K562 (cell line): Measurements from ENCODE around the gene CHSY3. TPM values are rescaled to one million over a fixed set of nuclear protein-coding genes. Genes with fewer than 3 reads are reported as not detected.

Experiments used
- ATAC-seq: fragments of 200-7000 bp; cut with Tn5 transposase; 3 replicates; pipeline ENCODE4 v1.9.1; 2020; ENCODE audit warnings: moderate library complexity
- BruUV-seq: library from RNA; stranded (reverse); fragments of 400-500 nt; replicated peaks from 2 replicates; lab custom pipeline; 2021; lab: Mats Ljungman, UMichigan
- CTCF ChIA-PET: fragments of 300-600 bp; formaldehyde crosslinking; extraction: SDS; loops from one replicate; lab custom pipeline; 2021; ENCODE audit warnings: low intra/inter-chr PET ratio; lab: Yijun Ruan, JAX
- POLR2A ChIA-PET: fragments of 300-600, 350-650 bp; sonication (Branson Sonifier 250); formaldehyde crosslinking; extraction: SDS; loops from one replicate; lab custom pipeline; 2021; ENCODE audit warnings: antibody characterized with exemption, inconsistent platforms; lab: Yijun Ruan, JAX
- DNase-seq, 4 experiments: peaks; one replicate each; pipeline versions ENCODE4 v3.0.0 to v3.0.0-alpha.2; 2011 to 2018; ENCODE audit warnings: low spot score in 3 of 4, mixed read lengths in 3 of 4; ENCODE audit errors: extremely low read depth in 1 of 4
- FAIRE-seq: peaks from 2 replicates; lab custom pipeline; 2011; peaks lifted over from hg19 to GRCh38; lab: Jason Lieb, UNC
- H2AFZ ChIP-seq: 2 replicates; pipeline ENCODE4 v1.6.0; 2011; ENCODE audit warnings: low read depth, low read length, control low read depth, inconsistent platforms
- H3K27ac ChIP-seq: fragments of 200-600 bp; 3 replicates; pipeline ENCODE4 v1.8.0; 2011; ENCODE audit warnings: low read depth, mild to moderate bottlenecking, control low read depth, inconsistent platforms, low read length, moderate library complexity, mixed read lengths; ENCODE audit errors: extremely low read depth
- H3K27me3 ChIP-seq, 2 experiments: fragments of 300-600 bp in 1 of 2; 2 replicates in 1 of 2; 3 replicates in 1 of 2; pipeline versions ENCODE4 v1.6.0 to v1.8.0; 2011; ENCODE audit warnings: inconsistent platforms in 2 of 2, low read length in 2 of 2, mild to moderate bottlenecking in 1 of 2, mixed read lengths in 1 of 2, moderate library complexity in 1 of 2; ENCODE audit not compliant: control insufficient read depth in 2 of 2, insufficient read depth in 2 of 2
- H3K36me3 ChIP-seq: fragments of 300-600 bp; 3 replicates; pipeline ENCODE4 v1.8.0; 2011; ENCODE audit warnings: mild to moderate bottlenecking, low read length, inconsistent platforms; ENCODE audit not compliant: control insufficient read depth, insufficient read depth
- H3K4me1 ChIP-seq, 2 experiments: fragments of 200-600 bp in 1 of 2; replicated peaks in 1 of 2; 2 replicates in 1 of 2; 3 replicates in 1 of 2; pipeline versions ENCODE4 v1.5.1 to v1.8.0; 2011; ENCODE audit warnings: inconsistent platforms in 2 of 2, low read length in 2 of 2, mild to moderate bottlenecking in 1 of 2, mixed read lengths in 1 of 2, moderate library complexity in 1 of 2; ENCODE audit not compliant: control insufficient read depth in 2 of 2, insufficient read depth in 2 of 2
- H3K4me2 ChIP-seq: 2 replicates; pipeline ENCODE4 v1.6.1; 2011; ENCODE audit warnings: low read length, control low read depth, inconsistent platforms, mixed read lengths; ENCODE audit not compliant: insufficient read depth
- H3K4me3 ChIP-seq: fragments of 200-600 bp; sonication (generic), shearing (Covaris generic); 2 replicates; pipeline ENCODE4 v1.5.1; 2016; ENCODE audit warnings: control low read depth, inconsistent platforms
- H3K79me2 ChIP-seq: fragments of 200-600 bp; 3 replicates; pipeline ENCODE4 v1.8.0; 2011; ENCODE audit warnings: low read length, inconsistent platforms; ENCODE audit not compliant: control insufficient read depth, insufficient read depth
- H3K9ac ChIP-seq, 2 experiments: 2 replicates each; pipeline versions ENCODE4 v1.6.0 to v1.6.1; 2011; ENCODE audit warnings: low read depth in 2 of 2, low read length in 2 of 2, control low read depth in 1 of 2, inconsistent platforms in 1 of 2, mild to moderate bottlenecking in 1 of 2, mixed read lengths in 1 of 2; ENCODE audit not compliant: insufficient read depth in 1 of 2
- H3K9me1 ChIP-seq: one replicate; pipeline ENCODE4 v1.6.0; 2011; ENCODE audit warnings: inconsistent platforms, mild to moderate bottlenecking, low read length, moderate library complexity; ENCODE audit not compliant: control insufficient read depth, insufficient read depth
- H3K9me3 ChIP-seq: replicated peaks from 2 replicates; pipeline ENCODE4 v1.5.1; 2011; ENCODE audit warnings: low read depth, low read length, inconsistent platforms; ENCODE audit not compliant: control insufficient read depth, insufficient read depth
- H4K20me1 ChIP-seq: replicated peaks from 2 replicates; pipeline ENCODE4 v1.6.1; 2011; ENCODE audit warnings: low read length, inconsistent platforms, mixed read lengths; ENCODE audit not compliant: control insufficient read depth, insufficient read depth
- ARNT ChIP-seq, 2 experiments: fragments of 450-650 bp; IDR thresholded peaks; 2 replicates each; pipeline ENCODE4 v1.6.1; 2016; ENCODE audit warnings: mild to moderate bottlenecking in 1 of 2
- C11orf30 ChIP-seq: fragments of 450-650 bp; IDR thresholded peaks from 2 replicates; pipeline ENCODE4 v1.6.1; 2016; ENCODE audit warnings: low read depth, mild to moderate bottlenecking
- ERF ChIP-seq: fragments of 450-650 bp; formaldehyde crosslinking; IDR thresholded peaks from 2 replicates; pipeline ENCODE4 v1.4.0; 2020; ENCODE audit warnings: mild to moderate bottlenecking, mixed read lengths
- ESRRA ChIP-seq: fragments of 450-650 bp; IDR thresholded peaks from 2 replicates; pipeline ENCODE4 v1.6.1; 2014; ENCODE audit warnings: low read depth, mild to moderate bottlenecking, moderate library complexity, borderline replicate concordance
- HMGN3 ChIP-seq: IDR thresholded peaks from 2 replicates; pipeline ENCODE4 v1.6.1; 2011; ENCODE audit warnings: borderline replicate concordance, low read depth, mild to moderate bottlenecking, mixed read lengths, low read length; ENCODE audit not compliant: insufficient read length; ENCODE audit errors: extremely low read depth
- JUNB ChIP-seq: fragments of 450-650 bp; formaldehyde crosslinking; conservative IDR thresholded peaks from 2 replicates; pipeline ENCODE4 v1.4.0; 2020; ENCODE audit warnings: mild to moderate bottlenecking
- RB1 ChIP-seq: fragments of 450-650 bp; IDR thresholded peaks from 2 replicates; pipeline ENCODE4 v1.6.1; 2017; ENCODE audit warnings: low read depth, mild to moderate bottlenecking
- RFX7 ChIP-seq: fragments of 250-450 bp; sonication (Bioruptor Pico); IDR thresholded peaks from 2 replicates; pipeline ENCODE4 v1.5.1; 2021; ENCODE audit warnings: mild to moderate bottlenecking
- SRSF1 ChIP-seq: fragments of 200-400 bp; formaldehyde crosslinking; IDR thresholded peaks from 2 replicates; pipeline ENCODE4 v1.6.1; 2017; ENCODE audit warnings: mild to moderate bottlenecking, low read depth, low read length, moderate library complexity
- TSC22D4 ChIP-seq: fragments of 450-650 bp; IDR thresholded peaks from 2 replicates; pipeline ENCODE4 v1.6.1; 2016; ENCODE audit warnings: missing genetic modification characterization, missing biosample characterization, control low read depth
- WGBS: fragments of 100-300 bp; shearing (Covaris generic); methylation state at CpG from one replicate; pipeline ENCODE4 v1.1.6; 2016; ENCODE audit warnings: low coverage, mixed read lengths; ENCODE audit not compliant: insufficient coverage; ENCODE audit errors: missing lambda C conversion rate; 5-methylcytosine and 5-hydroxymethylcytosine counted together
- in situ Hi-C: fragments of 300-500 bp; cut with MboI; formaldehyde crosslinking; loops from 4 replicates; pipeline ENCODE4 v1.15.0; 2018; ENCODE audit warnings: inconsistent platforms, mixed read lengths
- intact Hi-C: fragments of 100-400 bp; cut with micrococcal nuclease; formaldehyde crosslinking; loops from 2 replicates; pipeline ENCODE4 v1.14.2; 2022
- polyA plus RNA-seq, 8 experiments: library from polyadenylated mRNA; depleted of rRNA in 4 of 8; stranded (reverse) in 5 of 8; unstranded in 3 of 8; fragments of >200 nt; fragmentation: Nextera tagmentation in 2 of 8; fragmentation: Illumina TruSeq in 1 of 8; extraction: Ambion mirVana in 2 of 8; extraction: Trizol in 1 of 8; gene quantifications; 2 replicates each; pipeline versions ENCODE4 v1.2.1 to v1.2.3, GENCODE V29; 2011 to 2014; ENCODE audit warnings: inconsistent platforms in 1 of 8, missing spikeins in 1 of 8
- total RNA-seq, 7 experiments: library from RNA; depleted of rRNA in 6 of 7; stranded (reverse); fragments of >200 nt in 6 of 7; fragmentation: Illumina TruSeq in 2 of 7; extraction: Trizol in 2 of 7; gene quantifications; 2 replicates each; pipeline versions ENCODE4 v1.2.1 to v1.2.3, GENCODE V29; 2011 to 2021; ENCODE audit warnings: low replicate concordance in 1 of 7
- TF ChIP-seq, protein P1 (sequence below): fragments of 450-650 bp; IDR thresholded peaks from 2 replicates; pipeline ENCODE4 v1.6.1; 2016; ENCODE audit warnings: missing biosample characterization, missing genetic modification characterization
- TF ChIP-seq, protein P2 (sequence below): fragments of 250-450 bp; sonication (Bioruptor Pico); IDR thresholded peaks from 2 replicates; pipeline ENCODE4 v1.4.0; 2020

The CHSY3 gene
- total and polyA plus RNA-seq, 9 of the 15 experiments (the other 6 are each of a cell fraction or from before 2014, with no cell fraction given), result 0.04 TPM; not detected in 8

DNA sequence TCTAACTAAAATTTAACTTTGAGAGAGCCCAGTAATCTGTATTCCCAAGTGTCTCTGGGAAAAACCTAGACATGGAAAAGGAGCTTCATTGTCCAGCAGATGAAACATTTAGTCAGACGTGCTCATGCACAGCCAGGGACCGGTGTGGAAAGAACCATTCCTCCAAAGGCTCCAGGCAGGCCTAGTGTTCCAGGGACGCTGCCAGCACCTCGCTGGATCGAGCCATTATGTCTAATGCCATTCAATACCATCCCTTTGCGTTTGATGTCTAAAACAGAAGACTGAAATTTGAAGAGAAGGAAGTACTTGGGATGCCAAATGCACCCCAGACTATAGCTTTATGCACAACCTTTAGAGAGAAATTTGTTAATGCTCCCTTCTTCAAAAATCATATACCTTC, 1.4 kb upstream of the CHSY3 start:
- no peak for ATAC-seq
- no peak for FAIRE-seq
- no peak overlapping the region for H2AFZ ChIP-seq

More for the DNA sequence above, 1.4 kb upstream of the CHSY3 start:
- H3K9ac ChIP-seq, result no peak overlapping the region
- in situ Hi-C loops (no loop called here), intact Hi-C loops (no loop called here)
- H3K36me3 ChIP-seq, result no peaks in the 10 kb centered on the region
- H3K4me1 ChIP-seq, result peaks cover 0 to 12% of the 10 kb centered on the region in 2 experiments; a peak in 2 of 5 replicates
- POLR2A ChIA-PET, result no interaction called here
- TF ChIP-seq, protein P1, sequence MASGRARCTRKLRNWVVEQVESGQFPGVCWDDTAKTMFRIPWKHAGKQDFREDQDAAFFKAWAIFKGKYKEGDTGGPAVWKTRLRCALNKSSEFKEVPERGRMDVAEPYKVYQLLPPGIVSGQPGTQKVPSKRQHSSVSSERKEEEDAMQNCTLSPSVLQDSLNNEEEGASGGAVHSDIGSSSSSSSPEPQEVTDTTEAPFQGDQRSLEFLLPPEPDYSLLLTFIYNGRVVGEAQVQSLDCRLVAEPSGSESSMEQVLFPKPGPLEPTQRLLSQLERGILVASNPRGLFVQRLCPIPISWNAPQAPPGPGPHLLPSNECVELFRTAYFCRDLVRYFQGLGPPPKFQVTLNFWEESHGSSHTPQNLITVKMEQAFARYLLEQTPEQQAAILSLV (tag), result no peak
- TF ChIP-seq, protein P2, sequence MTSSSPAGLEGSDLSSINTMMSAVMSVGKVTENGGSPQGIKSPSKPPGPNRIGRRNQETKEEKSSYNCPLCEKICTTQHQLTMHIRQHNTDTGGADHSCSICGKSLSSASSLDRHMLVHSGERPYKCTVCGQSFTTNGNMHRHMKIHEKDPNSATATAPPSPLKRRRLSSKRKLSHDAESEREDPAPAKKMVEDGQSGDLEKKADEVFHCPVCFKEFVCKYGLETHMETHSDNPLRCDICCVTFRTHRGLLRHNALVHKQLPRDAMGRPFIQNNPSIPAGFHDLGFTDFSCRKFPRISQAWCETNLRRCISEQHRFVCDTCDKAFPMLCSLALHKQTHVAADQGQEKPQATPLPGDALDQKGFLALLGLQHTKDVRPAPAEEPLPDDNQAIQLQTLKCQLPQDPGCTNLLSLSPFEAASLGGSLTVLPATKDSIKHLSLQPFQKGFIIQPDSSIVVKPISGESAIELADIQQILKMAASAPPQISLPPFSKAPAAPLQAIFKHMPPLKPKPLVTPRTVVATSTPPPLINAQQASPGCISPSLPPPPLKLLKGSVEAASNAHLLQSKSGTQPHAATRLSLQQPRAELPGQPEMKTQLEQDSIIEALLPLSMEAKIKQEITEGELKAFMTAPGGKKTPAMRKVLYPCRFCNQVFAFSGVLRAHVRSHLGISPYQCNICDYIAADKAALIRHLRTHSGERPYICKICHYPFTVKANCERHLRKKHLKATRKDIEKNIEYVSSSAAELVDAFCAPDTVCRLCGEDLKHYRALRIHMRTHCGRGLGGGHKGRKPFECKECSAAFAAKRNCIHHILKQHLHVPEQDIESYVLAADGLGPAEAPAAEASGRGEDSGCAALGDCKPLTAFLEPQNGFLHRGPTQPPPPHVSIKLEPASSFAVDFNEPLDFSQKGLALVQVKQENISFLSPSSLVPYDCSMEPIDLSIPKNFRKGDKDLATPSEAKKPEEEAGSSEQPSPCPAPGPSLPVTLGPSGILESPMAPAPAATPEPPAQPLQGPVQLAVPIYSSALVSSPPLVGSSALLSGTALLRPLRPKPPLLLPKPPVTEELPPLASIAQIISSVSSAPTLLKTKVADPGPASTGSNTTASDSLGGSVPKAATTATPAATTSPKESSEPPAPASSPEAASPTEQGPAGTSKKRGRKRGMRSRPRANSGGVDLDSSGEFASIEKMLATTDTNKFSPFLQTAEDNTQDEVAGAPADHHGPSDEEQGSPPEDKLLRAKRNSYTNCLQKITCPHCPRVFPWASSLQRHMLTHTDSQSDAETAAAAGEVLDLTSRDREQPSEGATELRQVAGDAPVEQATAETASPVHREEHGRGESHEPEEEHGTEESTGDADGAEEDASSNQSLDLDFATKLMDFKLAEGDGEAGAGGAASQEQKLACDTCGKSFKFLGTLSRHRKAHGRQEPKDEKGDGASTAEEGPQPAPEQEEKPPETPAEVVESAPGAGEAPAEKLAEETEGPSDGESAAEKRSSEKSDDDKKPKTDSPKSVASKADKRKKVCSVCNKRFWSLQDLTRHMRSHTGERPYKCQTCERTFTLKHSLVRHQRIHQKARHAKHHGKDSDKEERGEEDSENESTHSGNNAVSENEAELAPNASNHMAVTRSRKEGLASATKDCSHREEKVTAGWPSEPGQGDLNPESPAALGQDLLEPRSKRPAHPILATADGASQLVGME (CRISPR knock-in tag), result no peak
- no peak for TF ChIP-seq HMGN3
- no peak for TF ChIP-seq ARNT (IDR thresholded peaks at IDR 0.05)
- no peak for TF ChIP-seq ESRRA
- no peak for TF ChIP-seq RB1
- TF ChIP-seq SRSF1, result no peak
- no peak for TF ChIP-seq RFX7 (CRISPR knock-in tag)
- TF ChIP-seq C11orf30, result no peak
- TF ChIP-seq JUNB (CRISPR knock-in tag), result no peak
- TF ChIP-seq TSC22D4 (tag), result no peak
- TF ChIP-seq ERF, result no peak
- H3K4me3 ChIP-seq, result no peak overlapping the region
- H3K9me3 ChIP-seq, result no peaks in the 10 kb centered on the region
- no TSS peak for BruUV-seq
- no peaks in the 10 kb centered on the region for H4K20me1 ChIP-seq
- no peak for DNase-seq
- H3K79me2 ChIP-seq, result no peaks in the 10 kb centered on the region
- no peak overlapping the region for H3K4me2 ChIP-seq
- no peak overlapping the region for H3K27ac ChIP-seq
- 0% methylated on average over 6 of the region's 6 CpGs for WGBS
- H3K27me3 ChIP-seq, result no peaks in the 10 kb centered on the region
- CTCF ChIA-PET, result no interaction called here
- no peaks in the 10 kb centered on the region for H3K9me1 ChIP-seq
